RWPE1 (cell line): ENCODE results near the gene KLHL10.
A peak's percentile ranks its signal among the peaks of the same experiment; 100 is the strongest.

Experiments used
- CTCF ChIA-PET: fragments of 350-600 bp; sonication (Branson Sonifier 250); formaldehyde crosslinking; extraction: SDS; loops from one replicate; lab custom pipeline; 2021; lab: Yijun Ruan, JAX
- POLR2A ChIA-PET: fragments of 400-600 bp; formaldehyde crosslinking; extraction: SDS; loops from one replicate; lab custom pipeline; 2020; ENCODE audit warnings: antibody characterized with exemption; ENCODE audit not compliant: low non-redundant PET; lab: Yijun Ruan, JAX
- DNase-seq: peaks from one replicate; pipeline ENCODE4 v3.0.0; 2012; ENCODE audit warnings: low spot score
- H3K27ac ChIP-seq: fragments of 450-650 bp; 2 replicates; pipeline ENCODE4 v1.5.1; 2017
- CTCF ChIP-seq: fragments of 450-650 bp; conservative IDR thresholded peaks from 2 replicates; pipeline ENCODE4 v1.5.1; 2017; ENCODE audit warnings: low read depth, mild to moderate bottlenecking

Gene KLHL10

DNA sequence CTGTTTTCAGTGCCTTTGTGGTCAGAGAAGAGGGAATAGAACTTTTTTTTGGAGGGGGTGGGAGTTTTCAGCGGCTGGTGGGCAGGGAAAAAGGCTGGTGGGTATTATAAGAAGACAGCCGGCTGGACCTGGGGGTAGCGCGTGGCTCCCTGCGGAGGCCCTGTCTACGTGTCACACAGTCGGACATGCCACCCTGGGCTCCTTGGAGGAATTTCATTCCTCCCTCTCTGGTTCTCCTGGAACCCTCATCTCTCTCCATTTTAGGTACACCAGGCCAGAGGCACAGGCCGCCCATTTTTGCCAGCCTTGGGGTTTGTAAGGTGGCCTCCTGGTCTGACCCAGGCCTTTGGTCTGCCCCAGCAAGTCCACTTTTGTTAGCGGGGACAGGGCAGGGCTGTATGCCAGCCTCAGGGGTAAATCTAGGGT lies 23.9 kb upstream of the KLHL10 start:
- peak overlapping the region; percentile 91 for H3K27ac ChIP-seq
- DNase-seq: no peak
- CTCF ChIA-PET: interaction anchor here (2.1 kb wide), 1 partner anchor 76 kb away, joined by 4 read pairs; no protein-coding TSS in a partner anchor
- no peak for TF ChIP-seq CTCF
- POLR2A ChIA-PET: no interaction called here

- POLR2A ChIA-PET: no interaction called here
- no peak for DNase-seq
- peak overlapping the region; percentile 91 for H3K27ac ChIP-seq
- CTCF ChIA-PET: interaction anchor here (1.4 kb wide), 1 partner anchor 13 kb away, joined by 10 read pairs; no protein-coding TSS in a partner anchor
- TF ChIP-seq CTCF: no peak
These were observed 23.4 kb upstream of the KLHL10 start for GRCh38 chr17:41814195-41814594.

GRCh38 chr17:41816637-41817320 lies 20.8 kb upstream of the KLHL10 start:
- ChIA-PET CTCF (no interaction called here), POLR2A (interaction anchor here (0.6 kb wide), 1 partner anchor 16 kb away, joined by 3 read pairs; no protein-coding TSS in a partner anchor)
- DNase-seq: no peak
- TF ChIP-seq CTCF: no peak
- H3K27ac ChIP-seq: peak overlapping the region; percentile 16; the same call in 1 of the 2 replicates

DNA sequence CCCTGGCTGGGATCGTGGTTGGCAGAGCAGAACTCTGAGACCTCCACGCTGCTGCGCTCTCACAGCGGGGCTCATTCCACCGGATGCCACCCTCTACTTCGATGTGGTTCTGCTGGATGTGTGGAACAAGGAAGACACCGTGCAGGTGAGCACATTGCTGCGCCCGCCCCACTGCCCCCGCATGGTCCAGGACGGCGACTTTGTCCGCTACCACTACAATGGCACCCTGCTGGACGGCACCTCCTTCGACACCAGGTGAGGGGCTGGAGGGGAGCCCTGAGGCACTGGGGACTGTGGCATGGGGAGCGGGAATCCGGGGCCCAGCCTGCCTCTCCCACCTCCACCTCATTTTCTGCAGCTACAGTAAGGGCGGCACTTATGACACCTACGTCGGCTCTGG lies 19.6 kb upstream of the KLHL10 start:
- H3K27ac ChIP-seq: no peak overlapping the region; the same call in 1 of the 2 replicates
- ChIA-PET CTCF (no interaction called here), POLR2A (no interaction called here)
- TF ChIP-seq CTCF: no peak
- DNase-seq: no peak

DNA sequence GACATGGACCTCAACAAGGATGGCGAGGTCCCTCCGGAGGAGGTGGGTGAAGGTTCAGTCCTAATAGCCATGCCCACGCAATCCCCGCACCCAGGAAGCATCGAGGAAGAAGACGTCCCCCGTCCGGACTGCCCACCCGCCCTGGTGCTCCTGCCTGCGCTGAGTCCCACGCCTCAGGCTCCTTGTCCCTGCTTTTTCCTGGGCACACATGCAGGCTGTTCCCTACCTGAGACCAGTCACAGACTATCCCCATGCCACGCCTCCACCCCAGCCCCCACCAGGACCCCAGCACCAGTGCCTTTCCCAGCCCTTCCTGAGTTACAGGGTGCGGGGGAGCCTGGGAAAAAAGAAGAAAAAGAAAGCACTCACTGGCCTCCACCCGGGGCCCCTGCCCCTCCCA lies 15.8 kb upstream of the KLHL10 start:
- CTCF ChIA-PET: no interaction called here
- TF ChIP-seq CTCF: no peak
- no peak for DNase-seq
- peak overlapping the region; percentile 51 for H3K27ac ChIP-seq
- POLR2A ChIA-PET: no interaction called here

- ChIA-PET CTCF (interaction anchor here (0.6 to 0.9 kb wide), 2 partner anchors 16 to 21 kb away, joined by 3 to 5 read pairs; no protein-coding TSS in a partner anchor), POLR2A (no interaction called here)
- TF ChIP-seq CTCF: no peak
- peak overlapping the region; percentile 51 for H3K27ac ChIP-seq
- DNase-seq: no peak
These were observed 15.1 kb upstream of the KLHL10 start for GRCh38 chr17:41822216-41823140.
